Neural cell (in vitro differentiated cells): ENCODE measurements around the gene CASR. TPM values are rescaled to one million over a fixed set of nuclear protein-coding genes. Genes with fewer than 3 reads are reported as not detected.

Experiments
- H2AFZ ChIP-seq: fragments of 200-600, 300-800 bp; sonication (generic), shearing (Covaris generic); 2 replicates; pipeline ENCODE4 v1.6.0; 2014; ENCODE audit warnings: low read depth, mild to moderate bottlenecking, antibody characterized with exemption, low read length, moderate library complexity
- H3F3A ChIP-seq: fragments of 200-600 bp; shearing (Covaris generic); 2 replicates; pipeline ENCODE4 v1.6.1; 2016; ENCODE audit warnings: mild to moderate bottlenecking, moderate library complexity, mixed read lengths, antibody characterized with exemption, low read length; ENCODE audit not compliant: insufficient read depth, poor library complexity, severe bottlenecking
- H3K27ac ChIP-seq: fragments of 200-600, 300-800 bp; sonication (generic), shearing (Covaris generic); 2 replicates; pipeline ENCODE4 v1.5.1; 2014; ENCODE audit warnings: mild to moderate bottlenecking, low read length, moderate library complexity
- H3K27me3 ChIP-seq: fragments of 300-800, 200-600 bp; sonication (generic), shearing (Covaris generic); 2 replicates; pipeline ENCODE4 v1.6.0; 2014; ENCODE audit warnings: mild to moderate bottlenecking, low read depth, low read length, moderate library complexity; ENCODE audit not compliant: insufficient read depth
- H3K36me3 ChIP-seq: fragments of 300-800, 200-600 bp; sonication (generic), shearing (Covaris generic); 2 replicates; pipeline ENCODE4 v1.5.1; 2014; ENCODE audit warnings: mild to moderate bottlenecking, antibody characterized with exemption, low read length, moderate library complexity; ENCODE audit not compliant: insufficient read depth
- H3K4me2 ChIP-seq: fragments of 300-800, 200-600 bp; sonication (generic), shearing (Covaris generic); 2 replicates; pipeline ENCODE4 v1.6.0; 2014; ENCODE audit warnings: mild to moderate bottlenecking, low read length
- H3K4me3 ChIP-seq: fragments of 300-800, 200-600 bp; sonication (generic), shearing (Covaris generic); 2 replicates; pipeline ENCODE4 v1.5.1; 2014; ENCODE audit warnings: mild to moderate bottlenecking, low read length, moderate library complexity
- H3K79me2 ChIP-seq: fragments of 200-600 bp; shearing (Covaris generic); replicated peaks from 2 replicates; pipeline ENCODE4 v1.6.0; 2014; ENCODE audit warnings: mild to moderate bottlenecking, low read length, moderate library complexity; ENCODE audit not compliant: insufficient read depth
- H3K9ac ChIP-seq: fragments of 300-800, 200-600 bp; sonication (generic), shearing (Covaris generic); 2 replicates; pipeline ENCODE4 v1.6.1; 2016; ENCODE audit warnings: mild to moderate bottlenecking, low read length, mixed read lengths
- H3K9me2 ChIP-seq: fragments of 200-600 bp; shearing (Covaris generic); 2 replicates; pipeline ENCODE4 v1.6.1; 2016; ENCODE audit warnings: mild to moderate bottlenecking, low read length, mixed read lengths; ENCODE audit not compliant: insufficient read depth
- H3K9me3 ChIP-seq: fragments of 200-600, 300-800 bp; sonication (generic), shearing (Covaris generic); 2 replicates; pipeline ENCODE4 v1.6.1; 2016; ENCODE audit warnings: mild to moderate bottlenecking, mixed run types, low read length, moderate library complexity, mixed read lengths
- H4K20me1 ChIP-seq: fragments of 200-600 bp; shearing (Covaris generic); 2 replicates; pipeline ENCODE4 v1.6.1; 2016; ENCODE audit warnings: mild to moderate bottlenecking, mixed run types; ENCODE audit not compliant: insufficient read depth
- CTCF ChIP-seq: fragments of 450-650 bp; IDR thresholded peaks from 2 replicates; pipeline ENCODE4 v1.5.1; 2014; ENCODE audit warnings: antibody characterized with exemption, mild to moderate bottlenecking, moderate library complexity; ENCODE audit not compliant: poor library complexity, severe bottlenecking
- EP300 ChIP-seq: fragments of 450-650 bp; conservative IDR thresholded peaks from 2 replicates; pipeline ENCODE4 v1.6.1; 2014; ENCODE audit warnings: antibody characterized with exemption, mild to moderate bottlenecking, moderate library complexity; ENCODE audit not compliant: poor library complexity, severe bottlenecking
- EZH2 ChIP-seq: fragments of 200-600, 300-800 bp; shearing (Covaris generic), sonication (generic); IDR thresholded peaks from 2 replicates; pipeline ENCODE4 v1.6.1; 2014; ENCODE audit warnings: antibody characterized with exemption, low read length, borderline replicate concordance, mild to moderate bottlenecking; ENCODE audit not compliant: insufficient read depth, poor library complexity, severe bottlenecking
- MXI1 ChIP-seq: fragments of 450-650 bp; conservative IDR thresholded peaks from 2 replicates; pipeline ENCODE4 v1.6.1; 2014; ENCODE audit warnings: antibody characterized with exemption, mild to moderate bottlenecking; ENCODE audit not compliant: poor library complexity, severe bottlenecking
- POLR2AphosphoS5 ChIP-seq: IDR thresholded peaks from 2 replicates; pipeline ENCODE4 v1.6.1; 2012
- RAD21 ChIP-seq: fragments of 450-650 bp; conservative IDR thresholded peaks from 2 replicates; pipeline ENCODE4 v1.6.1; 2014; ENCODE audit warnings: antibody characterized with exemption, mild to moderate bottlenecking, moderate library complexity
- REST ChIP-seq: IDR thresholded peaks from 2 replicates; pipeline ENCODE4 v1.6.1; 2012; ENCODE audit warnings: borderline replicate concordance
- SMC3 ChIP-seq: fragments of 450-650 bp; conservative IDR thresholded peaks from 2 replicates; pipeline ENCODE4 v1.6.1; 2014; ENCODE audit warnings: antibody characterized with exemption, mild to moderate bottlenecking, moderate library complexity; ENCODE audit not compliant: poor library complexity
- TAF1 ChIP-seq: IDR thresholded peaks from 2 replicates; pipeline ENCODE4 v1.6.1; 2012; ENCODE audit warnings: low read depth
- polyA plus RNA-seq: library from polyadenylated mRNA; depleted of rRNA; stranded (reverse); fragments of >200 nt; gene quantifications from 2 replicates; pipeline ENCODE4 v1.2.3, GENCODE V29; 2014

The CASR gene
- polyA plus RNA-seq, 1 donor from 2014 or later = not detected

- Histone ChIP-seq H3K4me3 (no peak overlapping the region), H3F3A (no peaks in the 10 kb centered on the region), H2AFZ (no peak overlapping the region), H3K79me2 (no peaks in the 10 kb centered on the region), H3K9ac (no peak overlapping the region), H3K4me2 (no peak overlapping the region), H4K20me1 (no peaks in the 10 kb centered on the region), H3K27me3 (no peaks in the 10 kb centered on the region), H3K27ac (no peak overlapping the region), H3K36me3 (no peaks in the 10 kb centered on the region), H3K9me2 (no peaks in the 10 kb centered on the region), H3K9me3 (no peaks in the 10 kb centered on the region)
- TF ChIP-seq EP300 (no peak), TAF1 (no peak), CTCF (no peak), REST (no peak), RAD21 (no peak), POLR2AphosphoS5 (no peak), SMC3 (no peak), EZH2 (no peak)
Observed at GRCh38 chr3:122314228-122314876, 130.9 kb downstream of the CASR start.

GRCh38 chr3:122315619-122316018 lies 132.2 kb downstream of the CASR start:
- Histone ChIP-seq H3K4me3 (no peak overlapping the region), H2AFZ (no peak overlapping the region), H3K4me2 (no peak overlapping the region), H3F3A (no peaks in the 10 kb centered on the region), H3K9me2 (no peaks in the 10 kb centered on the region), H3K27me3 (no peaks in the 10 kb centered on the region), H3K36me3 (no peaks in the 10 kb centered on the region), H3K79me2 (no peaks in the 10 kb centered on the region), H3K9me3 (no peaks in the 10 kb centered on the region), H4K20me1 (no peaks in the 10 kb centered on the region), H3K9ac (no peak overlapping the region), H3K27ac (no peak overlapping the region)
- TF ChIP-seq CTCF (no peak), REST (no peak), EP300 (no peak), RAD21 (no peak), POLR2AphosphoS5 (no peak), EZH2 (no peak), TAF1 (no peak), MXI1 (no peak), SMC3 (no peak)
